ENCODE data around the gene DDX19B.

The DDX19B gene

GRCh38 chr16:70320121-70320520 is 21.1 kb downstream of the DDX19B start:
- DNase-seq (ENCODE audit: low read depth in 1 of 2, low spot score in 1 of 2): no peak

DNA sequence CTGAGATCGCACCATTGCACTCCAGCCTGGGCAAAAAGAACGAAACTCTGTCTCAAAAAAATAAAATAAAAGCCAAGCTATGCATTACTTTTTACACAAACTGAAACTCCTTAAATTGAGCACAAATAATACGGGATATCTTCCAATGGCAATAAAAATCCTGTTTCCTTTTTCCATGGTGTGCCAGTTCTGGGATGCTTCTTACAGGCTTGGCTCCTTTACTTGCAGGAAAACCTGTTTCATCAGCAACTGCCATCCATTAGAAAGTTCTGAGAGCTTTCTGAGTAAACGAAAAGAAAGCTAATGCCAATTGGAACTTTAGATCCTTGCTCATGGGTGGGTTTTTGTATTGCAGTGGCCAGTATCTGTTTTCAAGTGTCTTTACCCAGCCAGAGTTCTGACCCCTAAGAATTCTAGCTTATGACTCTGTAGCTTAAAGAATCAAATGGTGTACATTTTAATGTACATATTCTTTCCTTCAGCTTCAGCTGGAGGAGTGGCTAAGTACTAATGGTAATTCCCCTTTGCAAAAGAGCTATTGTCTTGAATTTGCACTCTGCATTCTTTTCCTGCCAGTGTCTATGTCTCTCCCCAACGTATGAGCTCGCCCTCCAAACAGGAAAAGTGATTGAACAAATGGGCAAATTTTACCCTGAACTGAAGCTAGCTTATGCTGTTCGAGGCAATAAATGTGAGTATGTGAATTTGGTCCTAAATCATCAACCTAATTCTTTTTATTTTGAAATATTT is 26.2 kb downstream of the DDX19B start:
- H3K4me3 ChIP-seq (replicated peaks; ENCODE audit: insufficient read depth, low read length): no peak overlapping the region
- DNase-seq (ENCODE audit: low read depth in 1 of 2, low spot score in 1 of 2): no peak
- TF ChIP-seq GABPA (IDR thresholded peaks at IDR 0.05; ENCODE audit: low read depth) (no peak), SPI1 (IDR thresholded peaks at IDR 0.05; ENCODE audit: borderline replicate concordance, low read depth) (no peak), CTCF (IDR thresholded peaks at IDR 0.05; ENCODE audit: insufficient read depth, low read length) (no peak), POLR2AphosphoS5 (IDR thresholded peaks at IDR 0.05; ENCODE audit: low read depth) (no peak)
- TF ChIP-seq, protein P1, sequence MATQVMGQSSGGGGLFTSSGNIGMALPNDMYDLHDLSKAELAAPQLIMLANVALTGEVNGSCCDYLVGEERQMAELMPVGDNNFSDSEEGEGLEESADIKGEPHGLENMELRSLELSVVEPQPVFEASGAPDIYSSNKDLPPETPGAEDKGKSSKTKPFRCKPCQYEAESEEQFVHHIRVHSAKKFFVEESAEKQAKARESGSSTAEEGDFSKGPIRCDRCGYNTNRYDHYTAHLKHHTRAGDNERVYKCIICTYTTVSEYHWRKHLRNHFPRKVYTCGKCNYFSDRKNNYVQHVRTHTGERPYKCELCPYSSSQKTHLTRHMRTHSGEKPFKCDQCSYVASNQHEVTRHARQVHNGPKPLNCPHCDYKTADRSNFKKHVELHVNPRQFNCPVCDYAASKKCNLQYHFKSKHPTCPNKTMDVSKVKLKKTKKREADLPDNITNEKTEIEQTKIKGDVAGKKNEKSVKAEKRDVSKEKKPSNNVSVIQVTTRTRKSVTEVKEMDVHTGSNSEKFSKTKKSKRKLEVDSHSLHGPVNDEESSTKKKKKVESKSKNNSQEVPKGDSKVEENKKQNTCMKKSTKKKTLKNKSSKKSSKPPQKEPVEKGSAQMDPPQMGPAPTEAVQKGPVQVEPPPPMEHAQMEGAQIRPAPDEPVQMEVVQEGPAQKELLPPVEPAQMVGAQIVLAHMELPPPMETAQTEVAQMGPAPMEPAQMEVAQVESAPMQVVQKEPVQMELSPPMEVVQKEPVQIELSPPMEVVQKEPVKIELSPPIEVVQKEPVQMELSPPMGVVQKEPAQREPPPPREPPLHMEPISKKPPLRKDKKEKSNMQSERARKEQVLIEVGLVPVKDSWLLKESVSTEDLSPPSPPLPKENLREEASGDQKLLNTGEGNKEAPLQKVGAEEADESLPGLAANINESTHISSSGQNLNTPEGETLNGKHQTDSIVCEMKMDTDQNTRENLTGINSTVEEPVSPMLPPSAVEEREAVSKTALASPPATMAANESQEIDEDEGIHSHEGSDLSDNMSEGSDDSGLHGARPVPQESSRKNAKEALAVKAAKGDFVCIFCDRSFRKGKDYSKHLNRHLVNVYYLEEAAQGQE (IDR thresholded peaks at IDR 0.05; ENCODE audit: insufficient replicate concordance, low read depth): no peak

More at GRCh38 chr16:70320121-70320520, 21.1 kb downstream of the DDX19B start:
- TF ChIP-seq, protein P1 (IDR thresholded peaks at IDR 0.05; ENCODE audit: insufficient replicate concordance, low read depth): no peak
- Histone ChIP-seq H3K27me3 (ENCODE audit: insufficient read depth, poor library complexity, severe bottlenecking) (no peaks in the 10 kb centered on the region), H3K4me3 (replicated peaks; ENCODE audit: insufficient read depth, low read length) (no peak overlapping the region), H3K27ac (replicated peaks) (no peak overlapping the region)

DNA sequence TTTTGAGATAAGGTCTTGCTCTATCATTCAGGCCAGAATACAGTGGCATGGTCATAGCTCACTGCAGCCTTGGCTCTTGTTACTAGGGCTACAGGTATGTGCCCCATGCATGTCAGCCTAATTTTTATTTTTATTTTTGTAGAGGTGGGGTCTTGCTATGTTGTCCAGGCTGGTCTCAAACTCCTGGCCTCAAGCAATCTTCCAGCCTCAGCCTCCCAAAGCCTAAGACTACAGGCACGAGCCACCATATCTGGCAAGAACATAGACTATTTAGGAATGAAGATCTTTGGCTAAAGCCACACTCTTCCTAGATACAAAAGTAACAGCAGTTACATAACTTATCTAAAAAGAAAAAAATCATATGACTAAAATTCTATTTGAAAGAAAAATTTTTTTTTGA is 32.1 kb downstream of the DDX19B start:
- H3K4me3 ChIP-seq (replicated peaks; ENCODE audit: insufficient read depth, low read length): no peak overlapping the region
- H3K27ac ChIP-seq (replicated peaks): no peak overlapping the region
- DNase-seq (ENCODE audit: low read depth in 1 of 2, low spot score in 1 of 2): no peak
- TF ChIP-seq CTCF (IDR thresholded peaks at IDR 0.05; ENCODE audit: insufficient read depth, low read length): no peak
- no peak for TF ChIP-seq SPI1 (IDR thresholded peaks at IDR 0.05; ENCODE audit: borderline replicate concordance, low read depth)
- TF ChIP-seq POLR2AphosphoS5 (IDR thresholded peaks at IDR 0.05; ENCODE audit: low read depth): no peak
- no peak for TF ChIP-seq GABPA (IDR thresholded peaks at IDR 0.05; ENCODE audit: low read depth)
- TF ChIP-seq, protein P1 (IDR thresholded peaks at IDR 0.05; ENCODE audit: insufficient replicate concordance, low read depth): no peak
- no peaks in the 10 kb centered on the region for H3K27me3 ChIP-seq (ENCODE audit: insufficient read depth, poor library complexity, severe bottlenecking)

More for the DNA sequence above, 26.2 kb downstream of the DDX19B start:
- Histone ChIP-seq H3K27ac (replicated peaks) (no peak overlapping the region), H3K27me3 (ENCODE audit: insufficient read depth, poor library complexity, severe bottlenecking) (no peaks in the 10 kb centered on the region)
